ENCODE measurements around the gene BDH1.
"Not testable (repeated sequence)": the region's sequence is repeated elsewhere in the genome, so short reads cannot be mapped to it uniquely, and the experiment has no call there.

BDH1 gene

DNA sequence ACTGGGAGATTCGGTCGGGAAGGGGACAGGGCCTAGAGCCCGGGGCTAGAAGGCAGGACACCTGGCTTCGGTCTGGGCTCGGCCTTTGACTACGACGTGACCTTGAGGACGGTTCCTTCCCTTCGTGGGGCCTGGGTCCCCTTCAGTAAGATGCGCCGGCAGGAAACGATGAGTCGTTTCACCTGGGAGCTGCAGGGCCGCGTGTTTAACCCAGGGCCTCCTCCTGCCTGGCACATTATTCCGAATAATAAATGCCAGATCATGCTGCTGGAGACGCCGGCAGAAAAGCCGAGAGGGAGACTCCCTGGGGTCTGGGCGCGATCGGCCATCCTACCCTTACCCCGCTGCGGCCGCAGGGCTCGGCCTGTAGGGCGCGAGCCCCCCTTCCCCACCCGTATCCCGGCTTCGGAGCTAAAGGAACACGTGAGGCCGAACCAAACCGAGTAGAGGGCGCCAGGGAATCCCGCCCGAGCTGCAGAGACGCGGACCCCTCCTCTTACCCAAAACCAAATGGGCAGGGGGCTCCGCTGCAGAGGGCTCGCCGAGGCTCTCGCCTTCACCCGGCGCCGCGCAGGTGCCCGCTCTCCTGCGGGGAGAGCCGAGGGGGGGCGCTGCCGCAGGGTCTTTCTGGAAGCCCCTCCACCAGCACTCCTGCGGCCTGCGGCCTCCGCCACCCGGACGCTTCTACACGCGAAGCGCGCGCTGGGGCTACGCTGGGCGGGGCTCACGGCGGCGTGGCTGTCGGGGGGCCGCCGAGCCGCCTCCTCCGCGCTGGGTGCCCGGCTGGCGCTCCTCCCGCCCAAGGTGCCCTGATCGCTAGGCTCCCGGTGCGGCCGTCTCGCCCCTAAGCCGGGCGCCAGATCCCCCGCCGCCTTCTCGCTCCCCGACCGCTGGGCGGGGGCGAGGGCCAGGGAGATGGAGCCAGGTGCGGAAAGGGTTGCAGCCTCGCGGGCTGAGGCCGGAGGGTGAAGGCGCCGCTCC is at the start of gene BDH1:
TSS of gene BDH1 (minus strand) at position 688 of the 981 bp plus-strand sequence. CDS start 9,525 bp downstream, outside the sequence.
- DNase-seq, result peak; percentile 83

- no peak for DNase-seq
These were observed 47.7 kb upstream of the BDH1 start for GRCh38 chr3:197603317-197603933.

DNA sequence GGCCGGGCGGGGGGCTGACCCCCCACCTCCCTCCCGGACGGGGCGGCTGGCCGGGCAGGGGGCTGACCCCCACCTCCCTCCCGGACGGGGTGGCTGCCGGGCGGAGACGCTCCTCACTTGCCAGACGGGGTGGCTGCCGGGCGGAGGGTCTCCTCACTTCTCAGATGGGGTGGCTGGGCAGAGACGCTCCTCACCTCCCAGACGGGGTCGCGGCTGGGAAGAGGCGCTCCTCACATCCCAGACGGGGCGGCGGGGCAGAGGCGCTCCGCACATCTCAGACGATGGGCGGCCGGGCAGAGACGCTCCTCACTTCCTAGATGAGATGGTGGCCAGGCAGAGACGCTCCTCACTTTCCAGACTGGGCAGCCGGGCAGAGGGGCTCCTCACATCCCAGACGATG is 46.6 kb upstream of the BDH1 start:
- DNase-seq, result not testable (repeated sequence)

DNA sequence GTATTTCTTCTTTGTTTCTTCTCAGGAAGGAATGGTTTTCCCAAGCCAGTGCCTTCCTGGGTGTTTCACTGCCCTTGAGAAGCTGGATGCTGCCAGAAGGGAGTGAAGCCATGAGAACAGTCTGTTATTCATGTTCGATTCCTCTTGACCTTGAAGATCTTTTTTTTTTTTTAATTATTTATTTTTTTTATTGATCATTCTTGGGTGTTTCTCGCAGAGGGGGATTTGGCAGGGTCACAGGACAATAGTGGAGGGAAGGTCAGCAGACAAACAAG is 45.7 kb upstream of the BDH1 start:
- not testable (repeated sequence) for DNase-seq

GRCh38 chr3:197600796-197601565 is 45.2 kb upstream of the BDH1 start:
- no peak for DNase-seq

DNA sequence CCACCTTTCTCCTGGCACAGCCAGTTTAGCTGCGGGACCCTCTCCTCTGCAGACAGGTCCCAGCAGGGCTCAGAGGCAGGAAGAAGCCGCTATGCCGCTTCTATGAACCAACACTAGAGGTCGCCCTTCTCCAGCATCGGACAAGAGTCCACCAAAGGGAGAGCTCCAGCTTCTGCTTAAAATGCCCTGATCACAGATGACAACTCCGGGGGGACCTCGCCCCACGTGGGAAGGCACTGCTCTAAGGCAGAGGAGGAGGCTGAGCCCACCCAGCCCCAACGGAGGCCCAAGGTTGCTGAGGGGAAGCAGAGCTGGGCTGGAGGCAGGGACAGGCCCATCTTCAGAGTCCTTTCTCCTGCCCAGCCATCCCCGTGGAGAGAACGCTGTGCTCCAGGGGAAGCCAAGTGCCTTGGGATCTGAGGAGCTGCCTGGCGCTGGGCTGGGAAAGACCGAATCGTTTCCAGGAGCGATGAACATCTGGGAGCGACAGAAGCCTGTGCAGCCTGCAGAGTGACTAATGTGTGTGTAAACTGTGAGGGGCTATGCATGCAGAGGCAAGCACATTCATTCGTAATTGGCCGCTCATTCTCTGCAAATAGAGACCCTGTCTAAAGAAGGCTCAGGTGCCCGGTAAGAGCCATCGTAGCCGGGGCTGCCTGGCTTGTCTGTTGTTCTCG is 43.5 kb upstream of the BDH1 start:
- DNase-seq, result peak; percentile 82

- DNase-seq, result no peak
These were observed 42.7 kb upstream of the BDH1 start for GRCh38 chr3:197598404-197598980.

DNA sequence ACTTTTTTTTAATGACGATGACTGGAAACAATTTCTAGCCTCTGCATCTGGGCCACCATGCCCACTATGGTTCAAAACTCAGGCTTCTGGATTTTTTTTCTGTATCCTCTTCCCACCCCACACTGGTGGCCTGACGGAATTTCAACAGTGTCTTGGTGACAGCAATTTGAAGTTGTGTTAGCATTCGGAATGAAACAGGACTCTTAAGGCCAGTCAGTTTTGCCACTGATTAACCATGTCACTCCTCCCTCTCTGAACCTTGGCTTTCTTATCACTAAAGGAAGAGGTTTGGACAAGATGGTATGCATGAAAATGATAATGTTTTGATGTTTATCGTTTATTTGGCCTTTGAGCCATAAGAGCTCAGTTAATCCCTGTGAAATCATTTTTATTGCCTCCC is 41.6 kb upstream of the BDH1 start:
- no peak for DNase-seq

DNA sequence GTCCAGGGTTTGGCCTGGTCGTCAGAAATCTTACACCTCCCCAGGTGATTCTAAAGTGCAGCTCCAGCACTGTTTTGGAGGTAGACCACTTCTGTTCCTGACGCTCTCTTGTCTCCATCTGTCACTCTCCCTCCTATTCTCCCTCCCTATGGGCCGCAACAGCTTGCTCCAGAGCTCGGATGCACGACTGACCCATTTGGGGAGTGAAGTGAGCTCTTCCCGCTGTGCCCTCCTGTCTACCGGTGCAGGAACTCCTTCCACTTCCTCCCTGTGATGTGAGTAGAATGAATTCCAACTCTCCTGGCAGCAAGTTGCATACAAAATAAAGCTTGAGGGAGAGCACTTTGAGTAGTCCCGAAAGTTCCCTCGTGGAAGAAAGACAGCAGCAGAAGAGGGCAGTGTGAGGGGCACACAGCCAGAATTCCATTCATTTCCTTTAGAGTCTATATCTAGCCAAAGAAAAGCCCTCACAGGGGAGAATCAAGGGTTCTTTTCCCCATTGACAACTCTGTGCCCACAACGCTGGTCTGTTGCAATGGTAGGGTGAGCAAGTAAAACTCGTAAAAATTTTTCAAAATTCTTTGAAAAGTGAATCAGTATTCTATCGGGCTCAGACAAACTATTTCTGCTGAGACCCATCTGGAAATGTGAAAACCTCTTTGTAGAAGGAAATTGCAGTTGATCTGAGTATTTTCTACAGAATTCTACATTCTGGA is 39.9 kb upstream of the BDH1 start:
- DNase-seq, result no peak

DNA sequence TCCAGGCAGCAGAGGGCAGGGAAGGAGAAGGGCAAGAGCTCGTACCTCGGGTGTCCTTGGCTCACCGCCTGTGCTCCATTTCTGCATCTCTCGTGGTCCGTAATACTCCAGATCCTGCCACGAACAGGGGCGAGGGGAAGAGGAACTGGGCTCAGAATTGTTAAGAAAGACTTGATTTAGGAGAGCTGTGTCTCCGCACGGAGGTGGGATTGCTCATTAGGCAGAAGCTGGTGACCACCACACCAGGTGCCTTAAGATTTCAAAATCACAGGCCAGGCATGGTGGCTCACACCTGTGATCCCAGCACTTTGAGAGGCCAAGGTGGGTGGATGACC is 37.2 kb upstream of the BDH1 start:
- no peak for DNase-seq

- DNase-seq, result peak; percentile 50
These were observed 36.7 kb upstream of the BDH1 start for GRCh38 chr3:197592361-197593045.

DNA sequence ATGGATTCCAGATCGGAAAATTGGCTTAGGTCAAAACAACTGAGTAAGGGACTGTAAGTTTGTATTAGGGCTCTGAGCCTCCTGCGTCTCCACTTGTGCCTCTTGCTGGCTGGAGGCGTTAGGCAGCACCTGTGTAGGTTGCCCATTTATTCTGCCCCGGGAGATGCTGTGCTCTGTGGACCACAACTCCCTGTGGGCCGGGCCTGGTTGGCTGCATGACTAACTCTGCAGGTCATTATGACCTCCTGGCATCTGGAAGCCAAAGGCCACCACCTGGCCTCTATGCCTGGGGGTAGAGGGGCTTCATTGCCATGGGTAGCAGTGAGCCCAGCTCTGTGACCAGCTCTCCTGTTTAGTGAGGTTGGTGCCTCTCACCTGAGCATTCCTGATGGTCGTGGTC is 36.0 kb upstream of the BDH1 start:
- no peak for DNase-seq

- DNase-seq, result no peak
These were observed 34.7 kb upstream of the BDH1 start for GRCh38 chr3:197590313-197590962.

- DNase-seq, result no peak
These were observed 33.8 kb upstream of the BDH1 start for GRCh38 chr3:197589545-197589944.

DNA sequence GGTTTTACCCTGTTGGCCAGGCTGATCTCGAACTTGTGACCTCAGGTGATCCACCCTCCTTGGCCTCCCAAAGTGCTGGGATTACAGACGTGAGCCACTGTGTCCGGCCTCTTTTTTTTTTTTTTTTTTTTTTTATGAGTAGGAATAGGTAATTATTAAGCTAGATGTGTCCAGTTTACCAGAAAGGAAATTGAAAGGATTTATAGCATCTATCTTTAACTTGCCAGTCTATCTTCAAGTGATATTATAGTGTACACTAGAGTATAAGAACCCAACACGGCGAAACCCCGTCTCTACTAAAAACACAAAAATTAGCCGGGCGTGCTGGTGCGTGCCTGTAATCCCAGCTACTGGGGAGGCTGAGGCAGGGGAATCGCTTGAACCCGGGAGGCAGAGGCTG is 31.0 kb upstream of the BDH1 start:
- not testable (repeated sequence) for DNase-seq

DNA sequence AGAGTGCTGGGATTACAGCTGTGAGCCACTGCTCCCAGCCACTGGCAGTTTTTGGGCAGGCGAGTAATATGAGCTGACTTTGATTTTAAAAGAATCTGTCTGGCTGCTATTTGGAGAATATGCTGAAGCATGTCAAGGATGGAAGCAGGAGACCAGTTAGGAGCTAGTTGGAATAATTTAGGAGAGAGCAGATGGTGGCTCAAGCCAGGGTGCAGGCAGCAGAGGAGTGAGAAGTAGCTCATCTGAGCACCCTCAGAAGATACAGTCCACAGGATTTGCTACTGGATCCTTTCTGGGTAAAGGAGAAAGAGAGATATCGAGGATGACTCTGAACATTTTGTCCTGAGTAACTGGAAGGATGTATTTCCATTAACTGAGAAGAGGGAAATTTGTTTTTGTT is 30.4 kb upstream of the BDH1 start:
- DNase-seq, result no peak

DNA sequence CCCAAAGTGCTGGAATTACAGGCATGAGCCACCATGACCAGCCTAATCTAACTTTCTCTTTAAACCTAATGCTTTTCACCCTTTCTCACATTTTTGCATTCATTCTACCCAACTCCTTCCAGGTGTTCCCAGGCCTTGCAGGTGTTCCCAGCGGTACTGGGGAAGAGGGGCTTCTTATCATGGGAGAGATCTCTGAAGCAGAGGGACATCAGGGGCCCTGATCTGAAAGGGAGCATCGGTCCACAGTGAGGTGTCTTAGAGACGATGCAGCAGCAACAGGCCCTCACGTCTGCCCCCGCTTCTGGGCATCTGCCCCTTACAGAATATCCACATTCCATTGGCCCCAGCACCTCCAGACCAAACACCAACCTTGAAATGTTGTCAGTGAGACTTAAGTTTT is 29.0 kb upstream of the BDH1 start:
- no peak for DNase-seq

DNA sequence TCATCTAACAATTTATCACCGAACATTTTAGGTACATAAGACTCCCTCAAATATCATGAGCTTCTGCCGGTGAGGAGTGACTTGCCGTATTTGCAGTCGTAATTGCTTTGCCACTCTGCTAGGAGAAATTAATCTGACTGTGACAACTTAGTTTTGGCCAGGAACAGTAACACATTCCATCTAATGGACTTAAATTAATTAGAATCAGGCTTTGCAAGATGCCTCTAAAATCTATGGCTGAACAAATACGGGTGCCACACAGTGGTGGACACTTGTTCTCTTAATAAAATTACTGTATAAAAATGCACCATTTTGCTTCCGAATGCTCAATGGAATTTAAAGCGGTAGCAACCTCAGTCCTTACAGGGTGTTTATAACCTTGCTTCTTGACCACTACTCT is 27.6 kb upstream of the BDH1 start:
- DNase-seq, result no peak

DNA sequence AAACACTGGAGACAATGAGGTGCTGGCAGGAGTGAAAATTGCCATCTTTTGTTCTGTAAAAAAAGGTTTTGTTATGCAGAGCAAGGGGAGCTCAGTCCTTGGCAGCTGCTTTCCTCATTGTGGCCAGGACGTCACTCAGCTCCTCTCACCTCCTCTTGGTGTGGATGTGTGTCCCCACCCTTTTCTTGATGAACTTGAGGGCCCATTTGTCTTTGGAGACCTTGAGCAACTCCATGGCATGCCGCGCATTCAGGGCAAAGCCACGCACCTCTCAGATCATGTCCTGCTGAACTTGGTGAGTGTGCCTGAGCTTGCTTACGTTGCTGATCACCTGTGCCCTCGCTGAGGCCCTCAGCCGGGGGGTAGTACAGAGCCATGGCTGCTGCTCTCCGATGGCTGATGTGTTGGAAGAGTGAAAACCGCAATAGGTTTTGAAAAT is 24.5 kb upstream of the BDH1 start:
- DNase-seq, result no peak

- no peak for DNase-seq
These were observed 22.6 kb upstream of the BDH1 start for GRCh38 chr3:197578376-197578775.

Data from stimulated activated CD8-positive, alpha-beta memory T cell treated with anti-CD3 and anti-CD28 coated beads, Interleukin-4, amount 100 ng/mL, for 48 hours (primary cell).